NCI-H226 (cell line): ENCODE data around the gene RNF220.
"Not testable (repeated sequence)": the region's sequence is repeated elsewhere in the genome, so short reads cannot be mapped to it uniquely, and the experiment has no call there.

Experiments
- DNase-seq: peaks from one replicate; pipeline ENCODE4 v3.0.0-alpha.2; 2015

Gene RNF220

GRCh38 chr1:44661781-44662682 is 257.0 kb downstream of the RNF220 start:
- no peak for DNase-seq

DNA sequence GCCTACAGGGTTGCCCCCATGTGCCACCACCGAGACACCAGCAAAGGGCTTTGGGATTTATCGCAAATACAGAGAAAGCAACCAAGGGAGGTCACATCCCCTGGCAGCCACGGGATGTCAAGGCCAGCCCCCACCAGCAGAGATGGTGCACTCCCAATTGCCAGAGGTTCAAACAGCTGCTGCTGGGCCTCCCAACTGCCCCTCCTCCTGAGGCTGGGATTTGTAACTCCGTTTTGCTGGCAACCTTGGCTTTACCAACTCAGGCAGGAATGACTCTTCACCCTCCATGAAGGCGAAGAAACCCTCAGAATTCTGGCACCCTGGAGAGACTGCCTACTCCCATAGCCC is 257.6 kb downstream of the RNF220 start:
- DNase-seq, result no peak

DNA sequence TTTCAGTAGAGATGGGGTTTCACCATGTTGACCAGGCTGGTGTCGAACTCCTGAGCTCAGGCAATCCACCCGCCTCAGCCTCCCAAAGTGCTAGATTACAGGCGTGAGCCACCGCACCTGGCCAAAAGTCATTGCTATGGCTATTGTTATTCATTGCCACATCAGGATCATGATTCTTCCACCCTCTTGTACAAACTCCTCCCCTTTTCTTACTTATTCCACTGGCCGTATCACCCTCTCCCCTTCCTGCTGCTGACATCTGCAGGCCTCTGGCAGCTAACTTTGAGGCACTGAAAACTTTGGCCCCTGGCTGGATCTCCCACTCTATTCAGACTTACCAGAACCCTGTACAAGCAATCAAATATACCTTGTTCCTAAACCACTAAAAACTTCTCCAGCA is 258.4 kb downstream of the RNF220 start:
- DNase-seq, result no peak

DNA sequence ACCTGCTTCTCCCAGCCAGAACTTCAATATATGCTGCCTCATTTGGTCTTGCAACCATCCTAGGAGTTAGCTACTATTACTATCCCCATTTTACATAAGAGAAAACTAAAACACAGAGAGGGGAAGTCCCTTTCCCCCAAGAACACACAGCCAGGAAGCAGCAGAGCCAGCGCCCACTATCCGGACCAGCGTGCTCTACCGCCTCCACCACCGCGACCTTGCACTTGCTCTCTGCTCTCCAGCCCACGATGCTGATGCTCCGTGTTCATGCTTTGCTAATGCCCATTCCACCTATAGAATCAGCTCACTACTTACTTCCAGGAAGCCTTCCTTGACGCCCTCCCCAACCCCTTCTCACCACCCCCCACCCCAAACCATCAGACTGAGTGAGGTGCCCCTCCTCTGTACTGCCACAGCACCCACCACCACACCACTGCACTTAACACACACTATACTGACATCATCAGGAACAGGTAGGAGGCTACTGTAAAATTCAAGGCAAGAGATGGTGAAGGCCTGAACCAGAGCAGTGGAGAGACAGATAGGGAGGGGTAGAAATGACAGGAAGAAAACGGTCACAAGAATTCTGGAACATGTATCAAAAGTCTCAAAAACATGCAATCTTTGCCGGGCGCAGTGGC is 259.8 kb downstream of the RNF220 start:
- no peak for DNase-seq

DNA sequence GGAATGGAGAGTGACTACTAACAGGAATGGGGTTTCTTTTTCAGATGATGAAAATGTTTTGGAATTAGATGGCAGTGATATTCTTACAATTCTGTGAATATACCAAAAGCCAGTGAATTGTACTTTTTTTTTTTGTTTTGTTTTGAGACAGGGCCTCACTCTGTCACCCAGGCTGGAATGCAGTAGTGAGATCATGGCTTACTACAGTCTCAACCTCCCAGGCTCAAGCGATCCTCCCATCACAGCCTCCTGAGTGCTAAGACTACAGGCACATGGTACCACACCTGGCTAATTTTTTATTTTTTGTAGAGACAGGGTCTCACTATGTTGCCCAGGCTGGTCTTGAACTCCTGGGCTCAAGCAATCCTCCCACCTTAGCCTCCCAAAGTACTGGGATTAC is 261.7 kb downstream of the RNF220 start:
- DNase-seq, result not testable (repeated sequence)

GRCh38 chr1:44670751-44671640 is 265.9 kb downstream of the RNF220 start:
- no peak for DNase-seq

DNA sequence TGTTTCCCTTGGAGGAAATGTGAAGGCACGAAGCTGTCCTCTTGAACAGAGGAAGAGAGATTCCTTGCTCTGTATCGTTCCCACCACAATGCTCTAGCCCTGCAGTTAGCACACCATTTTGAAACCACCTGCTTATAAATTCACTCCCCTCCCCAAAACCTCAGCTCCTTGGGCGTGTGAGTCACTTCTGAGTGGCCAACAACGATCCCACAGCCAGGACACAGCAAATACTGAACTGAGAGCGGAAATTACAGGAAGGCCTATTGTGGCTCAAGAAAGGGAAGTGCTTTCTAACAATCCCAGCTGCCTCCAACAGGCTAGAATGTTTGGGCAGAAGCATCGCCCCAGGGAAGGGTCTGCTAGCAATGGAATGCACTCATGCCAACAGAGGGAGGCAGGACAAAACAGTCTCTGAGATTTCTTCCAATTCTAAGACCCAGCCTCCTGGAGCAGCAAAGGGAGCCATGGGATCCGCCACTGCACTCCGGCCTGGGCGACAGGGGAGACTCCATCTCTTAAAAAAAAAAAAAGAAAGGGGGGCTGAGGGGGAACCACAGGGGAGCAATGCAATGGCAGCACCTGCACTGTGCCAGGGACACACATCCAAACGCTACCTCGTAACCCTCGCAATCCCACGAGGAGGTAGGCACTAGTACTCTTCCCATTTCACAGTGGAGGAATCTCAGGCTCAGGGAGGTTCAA is 267.4 kb downstream of the RNF220 start:
- no peak for DNase-seq

DNA sequence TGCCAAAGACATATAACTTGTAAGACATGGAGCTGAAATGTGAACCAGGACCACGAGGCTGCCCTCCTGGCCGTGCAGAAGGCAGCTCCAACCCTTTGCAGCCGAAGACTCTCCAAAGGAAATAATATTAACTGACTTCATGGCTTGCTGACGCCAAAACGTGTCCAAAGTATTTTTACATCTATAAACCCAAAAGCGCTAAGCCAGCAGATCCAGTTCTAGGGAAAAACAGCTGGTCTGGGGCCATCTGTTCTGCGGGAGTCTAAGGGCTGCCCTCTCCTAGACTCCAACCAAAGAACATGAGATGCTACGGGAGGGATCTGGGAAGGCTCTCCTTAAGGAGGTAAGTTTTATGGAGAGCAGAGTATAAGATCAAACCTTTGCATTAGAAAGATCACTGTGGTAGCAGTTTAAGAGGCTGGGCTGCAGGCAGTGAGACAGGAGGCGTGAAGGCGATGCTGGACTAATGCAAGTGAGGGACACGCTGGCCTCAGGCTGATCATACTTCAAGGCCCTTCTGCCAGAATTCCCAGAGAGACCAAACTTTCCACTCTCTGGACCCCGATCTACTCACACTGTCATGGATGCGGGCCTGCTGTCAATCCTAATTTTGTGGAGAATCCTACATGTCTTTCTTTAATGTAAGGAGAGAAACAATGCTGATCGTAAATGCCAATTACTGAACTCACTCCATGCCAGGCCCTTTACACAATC is 268.1 kb downstream of the RNF220 start:
- DNase-seq, result no peak

DNA sequence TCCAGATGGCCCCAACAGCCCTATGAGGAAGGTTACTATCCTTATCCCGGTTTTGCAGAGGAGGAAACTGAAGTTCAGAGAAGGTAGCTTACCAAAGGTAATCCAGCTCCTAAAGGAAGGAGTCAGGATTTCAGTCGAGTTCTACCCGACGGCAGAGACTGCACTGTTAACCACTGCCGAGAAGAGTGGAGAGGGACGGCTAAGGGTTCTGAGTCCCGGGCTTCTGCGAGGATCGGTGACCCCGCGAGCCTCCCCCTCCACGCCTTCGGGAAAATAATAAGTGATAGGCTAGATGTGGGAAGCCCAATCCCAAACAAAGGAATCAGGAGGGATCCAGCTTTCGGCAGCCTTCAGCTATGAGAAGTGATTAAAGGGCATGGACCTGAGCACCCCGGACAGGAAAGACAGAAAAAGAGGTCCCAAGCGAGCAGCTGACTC is 268.6 kb downstream of the RNF220 start:
- no peak for DNase-seq

DNA sequence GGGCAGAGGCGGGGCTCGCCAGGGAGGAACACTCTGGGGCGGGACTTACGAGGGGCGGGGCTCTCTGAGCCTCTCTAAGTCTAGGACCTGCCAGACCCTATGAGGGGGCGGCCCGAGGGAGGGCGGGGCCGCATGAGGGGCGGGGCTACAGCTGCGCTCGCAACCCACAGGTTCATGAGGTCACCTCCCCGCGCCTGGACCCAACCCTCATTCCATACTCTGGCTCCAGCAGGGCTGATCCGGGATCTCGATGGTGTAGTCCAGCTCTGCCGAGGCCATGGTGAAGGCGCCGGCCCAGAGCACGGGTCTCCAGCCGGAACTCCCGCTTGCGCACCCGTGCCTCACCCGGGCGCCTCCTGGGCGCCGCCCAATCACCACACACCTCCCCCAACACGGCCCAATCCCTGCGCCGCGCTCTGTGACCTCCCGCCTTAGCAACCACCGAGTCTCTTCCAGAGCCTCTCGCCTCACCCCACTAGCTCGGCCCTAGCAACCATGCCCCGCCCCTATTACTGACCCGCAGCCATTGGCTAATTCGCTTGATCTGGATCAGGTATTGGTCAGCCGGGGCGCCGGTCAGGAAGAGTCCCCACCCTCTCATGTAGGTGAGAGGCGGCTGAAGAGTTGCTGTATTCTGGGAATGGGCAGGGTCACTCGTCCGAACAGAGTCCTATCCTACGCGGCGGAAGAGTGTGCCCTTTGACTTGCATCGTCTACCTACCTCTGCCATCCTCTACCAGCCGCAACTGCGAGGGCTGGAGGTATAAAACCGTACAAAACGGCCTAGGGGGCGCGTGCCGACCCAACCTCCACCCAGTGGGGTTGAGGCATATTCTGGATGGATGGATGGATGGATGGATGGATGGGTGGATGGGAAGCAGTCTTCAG is 269.3 kb downstream of the RNF220 start, which contains the start of the genes ARMH1 and TMEM53:
Gene ARMH1, plus strand, starts transcription at position 602 of the 888 bp plus-strand sequence. CDS start 14,984 bp downstream, outside the sequence.
Gene TMEM53, minus strand, starts transcription at position 369 of the 888 bp plus-strand sequence. Its CDS starts 90 bp downstream, at position 279.
- DNase-seq, result peak; percentile 98

DNA sequence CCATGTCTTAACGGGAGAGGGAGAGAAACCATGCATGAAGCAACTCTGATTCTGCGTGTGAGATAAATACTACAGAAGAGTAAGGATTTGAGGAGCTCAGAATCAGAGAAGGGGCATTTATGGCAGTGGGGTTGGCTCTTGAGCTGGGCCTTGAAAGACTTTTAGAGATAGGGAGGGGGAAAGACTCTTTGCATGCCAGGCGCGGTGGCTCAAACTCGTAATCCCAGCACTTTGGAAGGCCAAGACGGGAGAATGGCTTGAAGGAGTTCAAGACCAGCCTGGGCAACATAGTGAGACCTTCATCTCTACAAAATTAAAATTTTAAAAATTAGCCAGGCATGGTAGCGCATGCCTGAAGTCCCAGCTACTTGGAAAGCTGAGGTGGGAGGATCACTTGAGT is 270.1 kb downstream of the RNF220 start:
- DNase-seq, result no peak

DNA sequence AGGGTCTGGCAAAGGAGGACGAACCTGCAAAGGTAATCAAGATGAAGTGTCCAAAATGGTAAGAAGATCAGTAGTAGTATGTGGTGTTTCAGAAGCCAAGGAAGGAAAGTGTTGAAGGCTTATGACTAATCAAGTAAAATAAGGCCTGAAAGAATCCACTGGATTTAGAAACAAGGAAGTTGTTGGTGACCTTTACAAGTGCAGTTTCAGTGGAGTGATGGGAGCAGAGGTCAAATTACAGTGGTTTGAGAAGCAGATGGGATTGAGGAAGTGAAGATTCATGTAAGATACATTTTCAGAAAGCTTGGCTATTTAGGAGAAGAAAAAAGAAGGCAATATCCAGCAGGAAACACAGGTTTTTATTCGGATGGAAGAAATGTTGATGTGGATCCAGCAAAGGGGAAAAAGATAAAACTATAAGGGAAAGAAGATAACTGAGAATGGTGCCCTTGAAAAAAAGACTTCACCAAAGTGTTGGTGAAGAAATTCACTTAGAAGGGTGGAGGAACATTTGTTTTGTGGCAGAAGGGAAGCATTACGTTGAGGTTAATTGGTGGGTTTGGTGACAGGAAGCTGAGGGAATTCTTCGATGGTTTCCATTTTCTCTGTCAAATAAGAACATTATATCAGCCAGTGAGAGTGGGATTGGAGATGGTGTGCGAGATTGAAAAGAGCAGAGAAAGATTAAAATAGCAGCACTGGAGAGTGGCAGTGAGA is 271.6 kb downstream of the RNF220 start:
- peak; percentile 17 for DNase-seq

DNA sequence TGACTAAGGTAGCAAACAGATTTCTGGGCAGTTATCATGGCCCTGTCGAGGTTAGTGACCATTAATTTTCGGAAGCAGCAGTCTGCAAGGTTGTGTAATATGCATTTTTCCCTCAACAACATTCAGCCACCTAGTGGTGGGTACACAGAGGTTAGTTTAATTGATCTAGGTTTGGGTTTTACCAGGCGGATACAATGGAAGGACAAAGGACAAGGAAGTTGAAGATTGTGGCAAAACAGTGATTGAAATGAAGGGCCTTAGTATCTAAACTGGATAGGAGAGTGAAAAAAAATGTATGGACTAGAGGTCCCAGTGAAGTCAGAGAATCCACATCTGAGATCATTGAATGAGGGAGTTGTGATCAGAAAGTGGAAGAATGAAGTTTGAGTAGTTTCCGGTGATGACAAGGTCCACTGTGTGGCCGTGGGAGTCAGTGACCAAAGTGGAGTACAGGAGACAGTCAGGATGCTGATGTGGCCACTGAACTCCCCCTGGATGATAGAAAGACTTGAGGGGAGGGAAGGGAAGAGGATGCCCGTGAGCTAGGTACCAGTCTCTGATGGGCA is 272.2 kb downstream of the RNF220 start:
- DNase-seq, result no peak

DNA sequence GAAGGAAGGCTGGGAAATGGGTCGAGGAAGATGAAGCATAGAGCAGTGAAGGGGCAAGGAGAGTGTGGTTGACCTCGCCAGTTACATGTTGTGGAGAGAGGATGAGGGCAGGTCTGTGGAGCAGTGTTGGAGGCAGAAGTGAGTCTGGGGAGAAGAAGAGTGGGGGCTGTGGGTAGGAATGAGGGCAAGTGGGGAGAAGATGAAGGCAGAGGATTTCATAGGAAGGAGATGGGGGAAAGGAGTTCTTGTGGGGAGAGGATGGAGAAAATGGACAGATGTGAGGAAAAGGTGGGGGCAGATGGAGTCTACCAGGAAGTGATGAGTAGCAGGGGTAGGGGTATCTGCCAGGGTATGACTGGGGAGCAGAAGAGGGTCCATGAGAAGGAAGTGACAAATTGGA is 273.1 kb downstream of the RNF220 start:
- no peak for DNase-seq

- DNase-seq, result no peak
Observed at GRCh38 chr1:44678626-44679025, 273.6 kb downstream of the RNF220 start.

DNA sequence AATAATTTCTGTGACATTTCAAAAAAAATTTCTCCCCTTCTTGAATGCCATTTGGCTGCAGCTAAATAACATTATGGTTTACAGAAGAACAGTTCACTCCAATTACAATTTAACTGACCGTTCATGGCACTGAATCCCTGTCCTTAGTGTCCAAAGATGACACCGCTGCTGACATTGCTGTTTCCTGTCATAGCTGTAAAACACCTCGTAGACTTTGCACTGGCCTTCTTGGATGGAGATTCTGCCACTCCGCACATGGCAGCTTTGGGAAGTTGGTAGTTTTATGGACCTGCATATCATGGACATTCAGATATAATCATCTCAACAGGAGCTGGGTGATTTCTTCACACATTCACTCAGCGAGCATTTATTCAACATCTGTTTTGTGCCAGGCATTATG is 274.4 kb downstream of the RNF220 start:
- DNase-seq, result no peak

DNA sequence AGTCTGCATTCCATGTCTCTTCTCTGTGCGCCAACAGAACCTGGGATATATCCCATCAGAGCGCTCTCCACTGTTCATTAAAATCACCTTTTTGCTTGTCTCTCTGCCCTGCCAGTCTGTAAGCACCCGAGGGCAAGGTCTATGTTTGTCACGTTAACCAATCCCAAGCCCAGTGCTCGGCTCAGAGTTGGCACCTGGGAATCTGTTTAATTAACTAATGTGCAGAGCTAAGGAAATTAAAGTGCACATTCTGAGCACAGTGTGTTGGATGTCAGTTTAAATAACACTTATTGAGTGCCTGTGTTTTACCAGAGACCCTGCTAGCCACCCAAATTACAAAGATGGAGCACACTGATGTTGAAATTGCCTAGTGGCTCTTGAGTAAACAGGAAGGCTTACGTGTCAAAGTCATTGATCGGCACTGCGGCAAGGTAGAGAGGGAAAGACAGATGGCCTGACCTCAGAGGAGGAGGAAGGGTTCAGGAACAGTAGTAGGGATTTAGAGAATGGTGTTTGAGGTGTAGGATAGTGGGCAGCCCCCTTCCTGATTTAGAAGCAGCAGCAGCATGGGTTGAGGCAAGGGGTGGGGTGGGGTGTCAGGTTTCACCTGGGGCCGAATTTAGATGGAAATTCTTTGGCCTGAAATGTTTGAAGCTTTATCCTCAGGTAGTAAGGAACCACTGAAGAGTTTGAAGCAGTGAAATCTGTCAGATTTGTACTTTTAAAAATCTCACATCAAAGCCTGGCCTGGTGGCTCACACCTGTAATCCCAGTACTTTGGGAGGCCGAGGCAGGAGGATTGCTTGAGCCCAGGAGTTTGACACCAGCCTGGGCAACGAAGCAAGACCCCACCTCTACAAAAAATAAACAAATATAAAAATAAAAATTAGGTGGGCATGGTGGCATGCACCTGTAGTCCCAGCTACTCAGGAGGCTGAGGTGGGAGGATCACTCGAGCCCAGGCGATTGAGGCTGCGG is 277.1 kb downstream of the RNF220 start:
- no peak for DNase-seq

GRCh38 chr1:44682883-44683265 is 277.8 kb downstream of the RNF220 start:
- DNase-seq, result no peak
